UCSD-AML1 (cell line): ENCODE results near the gene ASTN2.

ENCODE experiments used
- DNase-seq: peaks from one replicate; lab custom pipeline; 2025; ENCODE audit not compliant: unreplicated experiment; lab: John Stamatoyannopoulos, UW

The ASTN2 gene

GRCh38 chr9:116499986-116500871 is 914.6 kb downstream of the ASTN2 start:
- no peak for DNase-seq

- no peak for DNase-seq
Measured at GRCh38 chr9:116499434-116499833, 915.4 kb downstream of the ASTN2 start.

GRCh38 chr9:116497095-116497890 is 917.6 kb downstream of the ASTN2 start:
- no peak for DNase-seq

- no peak for DNase-seq
Measured at GRCh38 chr9:116496167-116496566, 918.7 kb downstream of the ASTN2 start.

- no peak for DNase-seq
Measured at GRCh38 chr9:116495725-116496124, 919.1 kb downstream of the ASTN2 start.

GRCh38 chr9:116494815-116495634 is 919.8 kb downstream of the ASTN2 start:
- DNase-seq, result no peak

- no peak for DNase-seq
Measured at GRCh38 chr9:116493183-116493860, 921.5 kb downstream of the ASTN2 start.

GRCh38 chr9:116491659-116492058 is 923.2 kb downstream of the ASTN2 start:
- no peak for DNase-seq

GRCh38 chr9:116491219-116491618 is 923.6 kb downstream of the ASTN2 start:
- DNase-seq, result no peak

- no peak for DNase-seq
Measured at GRCh38 chr9:116490321-116490720, 924.5 kb downstream of the ASTN2 start.

- no peak for DNase-seq
Measured at GRCh38 chr9:116488373-116488772, 926.5 kb downstream of the ASTN2 start.

- no peak for DNase-seq
Measured at GRCh38 chr9:116484492-116485061, 930.3 kb downstream of the ASTN2 start.

GRCh38 chr9:116483622-116484491 is 931.0 kb downstream of the ASTN2 start:
- no peak for DNase-seq

GRCh38 chr9:116482740-116483139 is 932.1 kb downstream of the ASTN2 start:
- no peak for DNase-seq

- no peak for DNase-seq
Measured at GRCh38 chr9:116480700-116481099, 934.2 kb downstream of the ASTN2 start.

- no peak for DNase-seq
Measured at GRCh38 chr9:116479967-116480366, 934.9 kb downstream of the ASTN2 start.

- no peak for DNase-seq
Measured at GRCh38 chr9:116479056-116479544, 935.8 kb downstream of the ASTN2 start.

GRCh38 chr9:116477584-116478141 is 937.2 kb downstream of the ASTN2 start:
- no peak for DNase-seq

- DNase-seq, result no peak
Measured at GRCh38 chr9:116476935-116477381, 937.9 kb downstream of the ASTN2 start.
